ENCODE data around the gene ANGPTL2. TPM values are rescaled to one million over a fixed set of nuclear protein-coding genes. Genes with fewer than 3 reads are reported as not detected.

ANGPTL2 gene
- total RNA-seq, 4 donors from 2014 or later: 36.5 to 52.5 (median 50.8) TPM

- H3K4me3 ChIP-seq: no peak overlapping the region
- no peaks in the 10 kb centered on the region for H3K9me3 ChIP-seq
- peaks cover 6 to 76% (median 25%) of the 10 kb centered on the region in 3 donors for H3K4me1 ChIP-seq
- H3K36me3 ChIP-seq: no peaks in the 10 kb centered on the region
- H3K27me3 ChIP-seq: no peaks in the 10 kb centered on the region
- TF ChIP-seq POLR2A (IDR thresholded peaks at IDR 0.05): no peak
- TF ChIP-seq CTCF (IDR thresholded peaks at IDR 0.05): no peak
- ATAC-seq: no peak
- no CpG with 5 or more reads among the region's 2 CpGs for WGBS, 2 donors (ENCODE audit: low coverage in 1 of 2)
- H3K27ac ChIP-seq: peak overlapping the region in 3 of 4 donors; percentile 89 to 93 (median 92)
These were observed 2.4 kb upstream of the ANGPTL2 start for GRCh38 chr9:127124792-127125191.

- 100% methylated on average over 4 of the region's 7 CpGs; no CpG with 5 or more reads in 1 of the 2 donors for WGBS, 2 donors (ENCODE audit: low coverage in 1 of 2)
- ATAC-seq: no peak
- peaks cover 6 to 76% (median 20%) of the 10 kb centered on the region in 3 donors for H3K4me1 ChIP-seq
These were observed 1.7 kb upstream of the ANGPTL2 start for GRCh38 chr9:127124111-127124531.

GRCh38 chr9:127123064-127123890 is 842 bp upstream of the ANGPTL2 start:
- no peak for ATAC-seq
- Histone ChIP-seq H3K9me3 (no peaks in the 10 kb centered on the region), H3K36me3 (no peaks in the 10 kb centered on the region), H3K27ac (peak overlapping the region; percentile 67 to 93 (median 90)), H3K4me3 (peak overlapping the region; percentile 50 to 68), H3K4me1 (peaks cover 6 to 76% (median 27%) of the 10 kb centered on the region in 3 donors), H3K27me3 (no peaks in the 10 kb centered on the region)
- 25 to 67% methylated on average over 4 to 11 of the region's 16 CpGs for WGBS, 2 donors (ENCODE audit: low coverage in 1 of 2)
- TF ChIP-seq POLR2A (IDR thresholded peaks at IDR 0.05) (no peak), EP300 (IDR thresholded peaks at IDR 0.05) (no peak), CTCF (IDR thresholded peaks at IDR 0.05) (no peak), POLR2AphosphoS5 (IDR thresholded peaks at IDR 0.05) (no peak)

More at GRCh38 chr9:127124111-127124531, 1.7 kb upstream of the ANGPTL2 start:
- H3K27ac ChIP-seq: peak overlapping the region in 3 of 4 donors; percentile 89 to 93 (median 92)
- H3K27me3 ChIP-seq: no peaks in the 10 kb centered on the region
- H3K9me3 ChIP-seq: no peaks in the 10 kb centered on the region
- TF ChIP-seq POLR2A (IDR thresholded peaks at IDR 0.05) (no peak), POLR2AphosphoS5 (IDR thresholded peaks at IDR 0.05) (no peak), CTCF (IDR thresholded peaks at IDR 0.05) (no peak), EP300 (IDR thresholded peaks at IDR 0.05) (no peak)
- H3K4me3 ChIP-seq: no peak overlapping the region
- no peaks in the 10 kb centered on the region for H3K36me3 ChIP-seq

GRCh38 chr9:127121628-127122175 is 733 bp downstream of the ANGPTL2 start:
- Histone ChIP-seq H3K27ac (peak overlapping the region; percentile 67 to 93 (median 90)), H3K4me3 (peak overlapping the region; percentile 50 to 68), H3K36me3 (no peaks in the 10 kb centered on the region), H3K4me1 (peaks cover 6 to 82% (median 27%) of the 10 kb centered on the region in 3 donors), H3K27me3 (no peaks in the 10 kb centered on the region), H3K9me3 (no peaks in the 10 kb centered on the region)
- no peak for ATAC-seq
- WGBS, 2 donors (ENCODE audit: low coverage in 1 of 2): 6% methylated on average over 6 of the region's 20 CpGs; no CpG with 5 or more reads in 1 of the 2 donors
- TF ChIP-seq EP300 (IDR thresholded peaks at IDR 0.05) (no peak), CTCF (IDR thresholded peaks at IDR 0.05) (peak in 1 of 4 experiments; percentile 3)
